ENCODE measurements around the gene KCTD7.
"Not testable (repeated sequence)": the region's sequence is repeated elsewhere in the genome, so short reads cannot be mapped to it uniquely, and the experiment has no call there.

The KCTD7 gene

GRCh38 chr7:66669496-66669895, 40.8 kb downstream of the KCTD7 start:
- Histone ChIP-seq H3K27me3 (ENCODE audit: low read depth, low read length) (no peaks in the 10 kb centered on the region), H3K27ac (ENCODE audit: low read length) (no peak overlapping the region), H3K4me3 (ENCODE audit: low read length) (no peak overlapping the region), H3K9ac (ENCODE audit: low read length) (no peak overlapping the region), H4K20me1 (ENCODE audit: insufficient read depth, low read length) (no peaks in the 10 kb centered on the region), H3K9me3 (ENCODE audit: insufficient read depth, low read length) (no peaks in the 10 kb centered on the region), H3K4me1 (ENCODE audit: low read length) (no peaks in the 10 kb centered on the region), H2AFZ (ENCODE audit: low read depth, low read length) (no peak overlapping the region), H3K79me2 (ENCODE audit: low read length) (no peaks in the 10 kb centered on the region), H3K4me2 (ENCODE audit: low read length) (no peak overlapping the region), H3K36me3 (replicated peaks; ENCODE audit: low read depth, low read length) (no peaks in the 10 kb centered on the region)
- TF ChIP-seq CTCF (IDR thresholded peaks at IDR 0.05; ENCODE audit: low read depth, low read length), result no peak
- no peak for TF ChIP-seq EZH2phosphoT487 (IDR thresholded peaks at IDR 0.05; ENCODE audit: low read depth)

- Histone ChIP-seq H4K20me1 (ENCODE audit: insufficient read depth, low read length) (no peaks in the 10 kb centered on the region), H3K36me3 (replicated peaks; ENCODE audit: low read depth, low read length) (no peaks in the 10 kb centered on the region), H3K4me3 (ENCODE audit: low read length) (no peak overlapping the region), H3K27me3 (ENCODE audit: low read depth, low read length) (no peaks in the 10 kb centered on the region), H3K9me3 (ENCODE audit: insufficient read depth, low read length) (no peaks in the 10 kb centered on the region), H3K79me2 (ENCODE audit: low read length) (no peaks in the 10 kb centered on the region), H2AFZ (ENCODE audit: low read depth, low read length) (no peak overlapping the region), H3K4me2 (ENCODE audit: low read length) (no peak overlapping the region), H3K4me1 (ENCODE audit: low read length) (no peaks in the 10 kb centered on the region), H3K9ac (ENCODE audit: low read length) (no peak overlapping the region), H3K27ac (ENCODE audit: low read length) (no peak overlapping the region)
- no peak for TF ChIP-seq CTCF (IDR thresholded peaks at IDR 0.05; ENCODE audit: low read depth, low read length)
- no peak for TF ChIP-seq EZH2phosphoT487 (IDR thresholded peaks at IDR 0.05; ENCODE audit: low read depth)
Observed at GRCh38 chr7:66671034-66671433, 42.4 kb downstream of the KCTD7 start.

GRCh38 chr7:66671486-66671885, 42.8 kb downstream of the KCTD7 start:
- not testable (repeated sequence) for H3K9ac ChIP-seq (ENCODE audit: low read length); H3K27me3 ChIP-seq (ENCODE audit: low read depth, low read length); H3K79me2 ChIP-seq (ENCODE audit: low read length); H4K20me1 ChIP-seq (ENCODE audit: insufficient read depth, low read length); H3K9me3 ChIP-seq (ENCODE audit: insufficient read depth, low read length); H2AFZ ChIP-seq (ENCODE audit: low read depth, low read length); H3K36me3 ChIP-seq (replicated peaks; ENCODE audit: low read depth, low read length); H3K4me3 ChIP-seq (ENCODE audit: low read length); H3K27ac ChIP-seq (ENCODE audit: low read length); H3K4me2 ChIP-seq (ENCODE audit: low read length); H3K4me1 ChIP-seq (ENCODE audit: low read length)

GRCh38 chr7:66672432-66673123, 43.9 kb downstream of the KCTD7 start:
- H2AFZ ChIP-seq (ENCODE audit: low read depth, low read length); H3K27me3 ChIP-seq (ENCODE audit: low read depth, low read length); H3K4me3 ChIP-seq (ENCODE audit: low read length); H3K36me3 ChIP-seq (replicated peaks; ENCODE audit: low read depth, low read length); H3K4me2 ChIP-seq (ENCODE audit: low read length); H3K4me1 ChIP-seq (ENCODE audit: low read length); H4K20me1 ChIP-seq (ENCODE audit: insufficient read depth, low read length); H3K27ac ChIP-seq (ENCODE audit: low read length); H3K79me2 ChIP-seq (ENCODE audit: low read length); H3K9me3 ChIP-seq (ENCODE audit: insufficient read depth, low read length); H3K9ac ChIP-seq (ENCODE audit: low read length): not testable (repeated sequence)

- H3K36me3 ChIP-seq (replicated peaks; ENCODE audit: low read depth, low read length); H3K27ac ChIP-seq (ENCODE audit: low read length); H3K79me2 ChIP-seq (ENCODE audit: low read length); H3K9me3 ChIP-seq (ENCODE audit: insufficient read depth, low read length); H3K4me3 ChIP-seq (ENCODE audit: low read length); H3K9ac ChIP-seq (ENCODE audit: low read length); H3K4me1 ChIP-seq (ENCODE audit: low read length); H3K27me3 ChIP-seq (ENCODE audit: low read depth, low read length); H2AFZ ChIP-seq (ENCODE audit: low read depth, low read length); H3K4me2 ChIP-seq (ENCODE audit: low read length); H4K20me1 ChIP-seq (ENCODE audit: insufficient read depth, low read length): not testable (repeated sequence)
Observed at GRCh38 chr7:66673124-66673640, 44.5 kb downstream of the KCTD7 start.

All from OCI-LY3 (cell line).